ENCODE results near the gene VAT1L.

VAT1L gene

GRCh38 chr16:77782694-77783093, 5.7 kb upstream of the VAT1L start:
- DNase-seq (ENCODE audit: low read depth) = no peak

- no peak for DNase-seq (ENCODE audit: low read depth)
Observed at GRCh38 chr16:77784441-77785372, 3.7 kb upstream of the VAT1L start.

DNA sequence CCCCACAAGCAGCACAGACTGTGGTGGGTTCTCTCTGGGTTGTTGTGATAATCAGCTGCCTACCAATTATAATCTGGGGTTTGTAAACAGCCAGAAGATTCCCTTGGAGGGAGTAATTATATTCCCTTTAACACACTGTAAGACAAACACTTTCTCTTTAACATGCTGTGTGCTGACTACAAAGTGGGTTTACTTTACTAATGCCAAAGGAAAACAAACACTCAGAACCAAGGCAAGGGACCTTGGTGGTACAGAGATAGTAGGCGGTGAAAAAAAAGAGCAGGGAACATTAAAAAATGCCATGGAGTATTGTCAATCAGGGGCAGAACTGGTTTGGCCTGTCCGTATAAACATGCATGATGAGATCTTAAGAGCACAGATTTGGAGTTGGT, 3.0 kb upstream of the VAT1L start:
- no peak for DNase-seq (ENCODE audit: low read depth)

DNA sequence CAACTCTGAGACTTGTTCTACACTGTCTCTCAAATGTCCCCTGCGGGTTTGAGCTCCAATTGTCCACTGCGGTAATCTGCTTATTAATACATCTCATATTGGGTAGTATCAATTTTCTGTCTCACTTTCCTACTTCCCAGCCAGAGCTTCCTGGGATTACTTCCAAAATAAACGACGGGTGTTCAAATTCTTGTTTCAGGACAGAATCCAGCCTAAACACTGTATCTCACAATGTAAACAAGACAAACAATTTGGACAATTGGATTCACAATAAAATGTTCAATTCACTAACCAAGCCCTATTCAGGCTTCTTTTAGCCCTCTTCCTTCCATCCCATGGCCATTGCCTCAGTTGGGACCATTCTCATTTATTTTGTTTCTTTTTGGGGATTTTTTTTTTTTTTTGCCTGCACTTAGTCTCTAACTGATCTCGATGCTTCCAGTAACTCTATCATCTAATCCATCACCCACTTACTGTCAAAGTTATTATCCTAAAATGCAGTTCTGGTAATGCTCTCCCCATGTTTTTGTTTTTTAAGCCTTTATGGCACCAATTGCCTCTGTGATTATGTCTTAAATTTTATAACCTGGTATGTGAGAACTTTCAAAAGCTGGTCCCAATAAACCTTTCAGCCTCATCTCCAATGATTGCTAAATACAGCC, 2.0 kb upstream of the VAT1L start:
- DNase-seq (ENCODE audit: low read depth) = no peak

DNA sequence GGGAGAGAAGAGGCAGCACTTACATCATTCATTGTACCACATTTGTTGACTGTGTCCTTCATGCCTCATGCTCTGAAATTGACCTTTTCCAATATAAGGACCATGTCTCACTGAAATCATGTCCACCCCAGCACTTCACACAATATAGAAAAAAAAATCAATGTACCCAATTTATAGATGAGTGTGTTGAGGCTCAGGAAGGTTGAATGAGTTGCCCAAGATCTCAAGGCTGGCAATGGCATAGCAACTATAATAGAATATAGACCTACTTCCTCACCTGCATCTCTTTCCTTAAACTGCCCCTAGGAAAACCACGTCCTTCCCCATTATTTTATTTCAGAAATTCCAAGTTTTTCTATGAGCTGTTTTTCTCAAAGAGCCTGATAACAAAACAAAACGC, 912 bp upstream of the VAT1L start:
- DNase-seq (ENCODE audit: low read depth) = no peak

DNA sequence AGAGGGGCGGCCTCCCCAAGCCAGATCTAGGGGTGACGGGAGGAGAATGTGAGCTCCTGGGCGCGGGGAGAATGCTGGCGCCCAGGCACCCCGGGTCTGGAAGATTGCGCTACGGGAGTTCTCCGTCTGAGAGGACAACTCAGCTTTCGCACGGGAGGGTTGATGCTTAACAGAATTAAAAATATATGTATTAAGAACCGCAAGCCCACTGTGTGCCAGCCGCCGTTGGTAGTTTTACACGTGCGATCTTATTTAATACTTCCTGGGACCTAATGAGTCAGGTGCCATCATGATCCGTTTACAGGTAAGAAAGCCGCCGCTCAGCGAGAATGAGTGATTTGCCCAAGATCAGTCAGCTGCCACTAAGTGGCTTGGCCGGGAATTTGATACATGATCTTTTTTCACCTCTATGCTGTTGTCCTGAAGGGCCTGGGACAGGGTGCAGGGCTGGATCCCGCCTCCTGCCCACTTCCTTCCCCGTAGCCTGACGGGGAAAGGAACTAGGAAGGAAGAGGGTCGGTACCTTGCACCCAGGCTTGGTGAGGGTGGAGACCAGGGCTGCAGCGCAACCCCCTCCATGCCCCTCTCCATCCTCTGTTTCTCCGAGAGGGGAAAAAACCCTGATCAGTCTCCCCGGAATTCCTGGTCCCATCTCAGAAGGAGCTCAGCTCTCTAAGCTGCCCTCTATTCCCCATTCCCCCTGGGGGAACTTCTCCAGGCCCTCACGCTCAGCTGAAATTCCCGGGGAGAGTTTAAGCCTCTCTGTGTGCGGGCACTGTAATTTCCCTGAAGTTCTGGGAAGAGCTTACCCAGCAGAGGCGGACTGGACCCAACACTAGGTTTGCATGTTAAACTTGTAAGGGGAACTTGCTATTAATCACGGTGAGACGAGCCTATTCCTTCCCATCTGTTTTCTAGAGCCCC, 983 bp downstream of the VAT1L start:
- DNase-seq (ENCODE audit: low read depth) = no peak

DNA sequence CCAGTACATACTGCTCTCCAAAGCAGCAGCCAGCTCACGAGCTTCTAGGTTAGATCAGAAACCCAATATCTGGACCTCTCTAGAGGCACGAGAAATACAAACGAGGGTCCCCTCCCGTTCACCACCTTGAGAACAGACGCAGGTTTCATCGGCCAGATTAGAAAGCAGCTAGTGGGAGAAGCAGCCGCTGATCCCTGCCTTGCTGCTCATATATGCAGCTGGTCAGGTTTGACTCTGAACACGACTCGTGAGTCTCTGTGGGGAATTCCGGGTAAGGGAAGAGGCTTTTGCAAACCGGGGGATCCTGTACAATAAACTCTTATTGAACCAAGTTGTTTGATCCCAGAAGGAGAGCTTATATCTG, 1.6 kb downstream of the VAT1L start:
- no peak for DNase-seq (ENCODE audit: low read depth)

- DNase-seq (ENCODE audit: low read depth) = no peak
Observed at GRCh38 chr16:77790912-77791311, 2.5 kb downstream of the VAT1L start.

DNA sequence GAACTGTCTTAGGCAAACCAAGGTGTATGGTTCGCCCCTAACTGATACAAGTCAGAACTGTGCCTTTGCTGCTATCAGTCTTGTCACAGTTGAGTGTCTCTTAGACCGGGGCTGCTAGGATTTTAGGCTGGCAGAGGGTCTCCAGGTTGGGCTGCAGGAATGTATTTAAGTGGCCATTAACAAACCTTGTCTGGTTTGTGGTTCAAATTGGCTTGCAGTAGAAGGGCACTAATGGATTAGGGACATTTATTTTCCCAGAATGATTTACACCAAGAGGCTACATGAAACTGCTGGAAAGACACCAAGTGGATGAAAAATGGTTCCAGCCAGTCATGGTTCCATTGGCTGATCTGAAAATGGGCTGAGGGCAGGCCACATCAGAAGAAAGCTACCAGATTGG, 5.1 kb downstream of the VAT1L start:
- DNase-seq (ENCODE audit: low read depth) = no peak

DNA sequence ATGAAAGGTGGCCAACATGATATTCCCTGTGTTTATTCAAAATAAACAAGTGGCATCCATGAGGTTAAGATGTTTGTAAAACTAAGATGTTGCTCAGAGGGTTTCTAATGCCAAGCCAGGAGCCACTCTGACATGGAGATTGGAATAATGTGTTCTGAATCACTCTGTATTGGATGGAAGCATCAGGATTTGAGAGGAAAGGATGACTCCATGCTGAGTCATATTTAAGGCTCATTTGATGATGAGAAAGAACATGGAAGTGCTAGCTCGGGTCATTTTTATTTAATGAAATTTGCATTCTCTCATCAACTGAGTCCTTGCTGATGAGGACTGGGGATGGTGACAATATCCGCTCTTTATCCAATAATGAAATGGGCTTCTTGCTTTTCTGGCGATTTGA, 6.2 kb downstream of the VAT1L start:
- no peak for DNase-seq (ENCODE audit: low read depth)

- no peak for DNase-seq (ENCODE audit: low read depth)
Observed at GRCh38 chr16:77801817-77802216, 13.5 kb downstream of the VAT1L start.

DNA sequence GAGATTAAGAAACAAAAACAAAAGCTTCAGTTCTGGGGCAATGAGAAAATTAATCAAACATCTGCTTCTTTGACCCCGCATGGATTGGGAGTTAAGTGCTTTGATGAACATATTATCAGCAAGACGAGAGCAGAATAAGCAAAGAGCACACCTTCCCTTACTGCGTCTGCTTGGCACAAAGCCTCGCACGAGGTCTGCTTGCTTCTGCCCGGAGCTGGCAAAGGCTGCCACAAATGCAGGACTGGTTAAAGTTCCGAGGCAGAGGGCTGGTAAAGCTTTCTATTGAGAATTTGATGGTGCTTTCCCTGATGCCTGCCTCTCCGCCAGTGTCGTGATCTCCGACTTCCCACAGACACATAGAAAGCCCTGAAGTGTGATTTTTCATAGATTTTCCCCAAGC, 17.0 kb downstream of the VAT1L start:
- DNase-seq (ENCODE audit: low read depth) = no peak

- DNase-seq (ENCODE audit: low read depth) = no peak
Observed at GRCh38 chr16:77807021-77807420, 18.7 kb downstream of the VAT1L start.

- no peak for DNase-seq (ENCODE audit: low read depth)
Observed at GRCh38 chr16:77812856-77813500, 24.6 kb downstream of the VAT1L start.

GRCh38 chr16:77816293-77816692, 27.9 kb downstream of the VAT1L start:
- DNase-seq (ENCODE audit: low read depth) = no peak

GRCh38 chr16:77820340-77820739, 32.0 kb downstream of the VAT1L start:
- no peak for DNase-seq (ENCODE audit: low read depth)

DNA sequence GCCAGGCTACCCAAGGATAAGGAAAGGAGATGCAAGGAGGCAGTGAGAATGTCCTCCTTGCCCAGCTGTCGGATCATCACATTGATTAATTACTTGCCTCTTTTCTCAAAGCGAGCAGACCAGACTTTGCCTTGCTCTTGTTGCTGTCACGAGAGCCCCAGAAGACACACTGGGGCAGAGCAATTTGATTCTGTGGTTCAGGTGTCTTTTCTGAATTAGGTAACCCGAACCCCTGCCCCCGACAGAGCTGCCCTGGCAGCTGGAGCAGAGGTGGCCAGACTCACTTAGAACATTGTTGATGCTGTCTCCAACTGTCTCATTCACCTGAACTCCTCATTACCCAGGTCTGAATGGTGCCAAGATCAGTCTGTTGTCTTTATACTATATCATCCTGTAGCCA, 34.3 kb downstream of the VAT1L start:
- no peak for DNase-seq (ENCODE audit: low read depth)

DNA sequence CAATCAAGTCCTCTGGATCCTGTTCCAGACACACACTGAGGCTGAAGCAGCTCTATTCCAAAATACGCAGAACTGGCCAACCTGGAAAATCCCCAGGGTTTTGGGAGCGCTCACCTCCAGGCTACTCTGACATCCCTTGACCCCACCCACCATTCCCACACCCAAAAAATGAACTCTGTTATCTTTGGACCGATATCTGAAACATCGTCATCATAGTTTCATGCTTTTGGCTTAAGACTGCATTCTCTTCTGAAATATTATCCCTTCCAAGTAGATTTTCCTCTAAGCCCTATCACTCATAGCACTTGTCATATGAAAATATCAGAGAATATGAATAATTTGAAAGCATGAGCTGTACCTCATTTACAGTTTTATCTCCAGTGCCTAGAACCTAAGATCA, 34.7 kb downstream of the VAT1L start:
- no peak for DNase-seq (ENCODE audit: low read depth)

- no peak for DNase-seq (ENCODE audit: low read depth)
Observed at GRCh38 chr16:77825196-77825595, 36.8 kb downstream of the VAT1L start.

GRCh38 chr16:77827032-77827431, 38.7 kb downstream of the VAT1L start:
- no peak for DNase-seq (ENCODE audit: low read depth)

GRCh38 chr16:77833921-77834634, 45.7 kb downstream of the VAT1L start:
- no peak for DNase-seq (ENCODE audit: low read depth)
